ENCODE measurements around the gene AIMP2.
"Not testable (repeated sequence)": the region's sequence is repeated elsewhere in the genome, so short reads cannot be mapped to it uniquely, and the experiment has no call there.

AIMP2 gene

DNA sequence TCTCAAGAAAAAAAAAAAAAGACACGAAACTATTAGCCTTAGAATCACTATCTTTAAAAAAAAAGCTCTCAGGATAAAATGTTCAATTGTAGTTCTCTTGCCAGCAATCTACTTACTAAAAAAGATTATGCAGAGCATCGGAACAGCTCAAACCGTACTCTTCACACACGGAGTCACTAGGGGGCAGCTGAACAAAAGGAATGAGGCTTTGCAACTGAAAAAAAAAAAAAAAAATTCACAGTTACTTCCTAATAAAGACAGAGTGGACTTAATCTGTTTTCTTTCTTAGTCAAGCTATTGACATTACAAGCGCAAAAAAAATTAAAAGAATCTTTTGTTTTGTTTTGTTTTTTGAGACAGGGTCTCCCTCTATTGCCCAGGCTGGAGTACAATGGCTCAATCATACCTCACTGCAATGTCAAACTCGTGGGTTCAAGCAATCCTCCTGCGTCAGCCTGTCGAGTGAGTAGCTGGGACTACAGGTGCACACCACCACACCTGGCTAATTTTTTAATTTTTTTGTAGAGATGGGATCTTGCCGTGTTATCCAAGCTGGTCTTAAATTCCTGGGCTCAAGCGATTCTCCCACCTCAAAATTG lies 11.8 kb upstream of the AIMP2 start:
- no peaks in the 10 kb centered on the region for H3K36me3 ChIP-seq (ENCODE audit: control insufficient read depth, insufficient read depth, low read length)
- TF ChIP-seq, protein P1, sequence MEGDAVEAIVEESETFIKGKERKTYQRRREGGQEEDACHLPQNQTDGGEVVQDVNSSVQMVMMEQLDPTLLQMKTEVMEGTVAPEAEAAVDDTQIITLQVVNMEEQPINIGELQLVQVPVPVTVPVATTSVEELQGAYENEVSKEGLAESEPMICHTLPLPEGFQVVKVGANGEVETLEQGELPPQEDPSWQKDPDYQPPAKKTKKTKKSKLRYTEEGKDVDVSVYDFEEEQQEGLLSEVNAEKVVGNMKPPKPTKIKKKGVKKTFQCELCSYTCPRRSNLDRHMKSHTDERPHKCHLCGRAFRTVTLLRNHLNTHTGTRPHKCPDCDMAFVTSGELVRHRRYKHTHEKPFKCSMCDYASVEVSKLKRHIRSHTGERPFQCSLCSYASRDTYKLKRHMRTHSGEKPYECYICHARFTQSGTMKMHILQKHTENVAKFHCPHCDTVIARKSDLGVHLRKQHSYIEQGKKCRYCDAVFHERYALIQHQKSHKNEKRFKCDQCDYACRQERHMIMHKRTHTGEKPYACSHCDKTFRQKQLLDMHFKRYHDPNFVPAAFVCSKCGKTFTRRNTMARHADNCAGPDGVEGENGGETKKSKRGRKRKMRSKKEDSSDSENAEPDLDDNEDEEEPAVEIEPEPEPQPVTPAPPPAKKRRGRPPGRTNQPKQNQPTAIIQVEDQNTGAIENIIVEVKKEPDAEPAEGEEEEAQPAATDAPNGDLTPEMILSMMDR (IDR thresholded peaks at IDR 0.05): peak; percentile 84
- no peak overlapping the region for H3K4me3 ChIP-seq (ENCODE audit: low read depth, low read length)
- H3K9ac ChIP-seq: no peak overlapping the region
- H3K27me3 ChIP-seq (ENCODE audit: control insufficient read depth, insufficient read depth, low read length): no peaks in the 10 kb centered on the region
- H3K79me2 ChIP-seq: no peaks in the 10 kb centered on the region
- H3K4me2 ChIP-seq (ENCODE audit: low read length): no peak overlapping the region
- peaks cover 15% of the 10 kb centered on the region for H3K4me1 ChIP-seq
- no peak overlapping the region for H2AFZ ChIP-seq
- H3K27ac ChIP-seq: peak overlapping the region; percentile 13
- H3K9me3 ChIP-seq (ENCODE audit: control insufficient read depth, low read length): no peaks in the 10 kb centered on the region

DNA sequence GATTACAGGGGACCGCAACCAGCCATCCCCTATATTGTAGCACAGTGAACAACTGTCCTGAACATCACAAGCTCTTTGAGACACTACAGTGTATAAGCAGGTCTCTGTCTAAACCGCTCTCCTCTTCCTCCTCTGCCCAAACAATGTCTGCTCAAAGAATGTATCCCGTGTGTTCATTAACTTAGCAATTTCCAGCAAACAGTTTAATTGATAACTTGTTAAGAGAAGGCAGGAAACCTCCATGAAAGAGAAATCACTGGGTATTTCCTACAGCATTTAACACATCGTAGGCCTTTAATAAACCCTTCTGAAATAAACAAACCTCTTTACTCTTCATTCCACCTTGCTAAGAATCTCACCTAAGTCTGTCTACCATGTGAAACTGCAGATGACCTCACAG lies 1.7 kb upstream of the AIMP2 start:
- no peak overlapping the region for H3K27ac ChIP-seq

DNA sequence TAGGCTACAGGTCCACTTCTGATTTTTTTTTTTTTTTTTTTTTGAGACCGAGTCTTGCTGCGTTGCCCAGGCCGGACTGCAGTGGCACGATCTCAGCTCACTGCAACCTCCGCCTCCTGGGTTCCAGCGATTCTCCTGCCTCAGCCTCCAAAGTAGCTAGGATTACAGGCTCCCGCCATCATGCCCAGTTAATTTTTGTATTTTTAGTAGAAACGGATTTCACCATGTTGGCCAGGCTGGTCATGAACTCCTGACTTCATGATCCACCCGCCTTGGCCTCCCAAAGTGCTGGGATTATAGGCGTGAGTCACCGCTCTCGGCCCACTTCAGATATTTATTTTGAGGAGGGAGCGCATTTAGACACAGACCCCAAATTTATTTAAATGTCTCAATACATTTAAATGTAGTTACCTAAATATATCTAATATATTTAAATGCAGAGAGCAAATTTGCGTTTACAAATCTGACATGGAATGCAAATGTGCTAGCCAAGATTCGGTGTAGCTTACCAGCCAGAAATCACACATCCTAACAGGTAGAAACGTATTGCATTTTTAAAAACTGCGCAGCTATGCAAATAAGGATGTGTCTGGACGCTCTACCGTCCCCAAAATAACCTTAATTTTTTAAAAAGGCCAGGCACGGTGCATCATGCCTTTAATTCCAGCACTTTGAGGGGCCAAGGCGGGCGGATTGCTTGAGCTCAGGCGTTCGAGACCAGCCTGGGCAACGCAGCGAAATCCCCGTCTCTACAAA lies 1.1 kb upstream of the AIMP2 start:
- not testable (repeated sequence) for H3K27ac ChIP-seq; H3K79me2 ChIP-seq; H3K9me3 ChIP-seq (ENCODE audit: control insufficient read depth, low read length); H3K4me1 ChIP-seq; H3K27me3 ChIP-seq (ENCODE audit: control insufficient read depth, insufficient read depth, low read length); H3K36me3 ChIP-seq (ENCODE audit: control insufficient read depth, insufficient read depth, low read length)
- Histone ChIP-seq H3K4me2 (ENCODE audit: low read length) (peak overlapping the region; percentile 61), H2AFZ (peak overlapping the region; percentile 90), H3K9ac (peak overlapping the region; percentile 31), H3K4me3 (ENCODE audit: low read depth, low read length) (peak overlapping the region; percentile 94)

More for the DNA sequence above, 1.7 kb upstream of the AIMP2 start:
- Histone ChIP-seq H3K27me3 (ENCODE audit: control insufficient read depth, insufficient read depth, low read length) (no peaks in the 10 kb centered on the region), H3K36me3 (ENCODE audit: control insufficient read depth, insufficient read depth, low read length) (no peaks in the 10 kb centered on the region), H3K9ac (no peak overlapping the region), H2AFZ (no peak overlapping the region), H3K4me1 (no peaks in the 10 kb centered on the region), H3K4me3 (ENCODE audit: low read depth, low read length) (no peak overlapping the region), H3K79me2 (no peaks in the 10 kb centered on the region), H3K9me3 (ENCODE audit: control insufficient read depth, low read length) (no peaks in the 10 kb centered on the region), H3K4me2 (ENCODE audit: low read length) (no peak overlapping the region)
- TF ChIP-seq, protein P1 (IDR thresholded peaks at IDR 0.05): no peak

DNA sequence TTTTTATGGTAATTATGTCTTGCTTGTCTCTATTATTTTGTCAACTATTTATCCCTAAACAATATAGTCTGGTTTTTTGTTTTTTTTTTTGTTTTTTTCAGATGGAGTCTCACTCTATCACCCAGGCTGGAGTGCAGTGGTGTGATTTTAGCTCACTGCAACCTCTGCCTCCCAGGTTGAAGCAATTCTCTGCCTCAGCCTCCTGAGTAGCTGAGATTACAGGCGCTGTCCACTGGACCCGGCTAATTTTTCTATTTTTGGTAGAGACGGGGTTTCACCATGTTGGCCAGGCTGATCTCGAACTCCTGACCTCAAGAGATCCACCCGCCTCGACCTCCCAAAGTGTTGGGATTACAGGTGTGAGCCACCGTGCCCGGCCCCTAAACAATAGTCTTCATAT lies 1.3 kb downstream of the AIMP2 start:
- not testable (repeated sequence) for H3K4me2 ChIP-seq (ENCODE audit: low read length); H2AFZ ChIP-seq; H3K36me3 ChIP-seq (ENCODE audit: control insufficient read depth, insufficient read depth, low read length); H3K4me3 ChIP-seq (ENCODE audit: low read depth, low read length); H3K9ac ChIP-seq; H3K27ac ChIP-seq; H3K79me2 ChIP-seq; H3K9me3 ChIP-seq (ENCODE audit: control insufficient read depth, low read length); H3K4me1 ChIP-seq; H3K27me3 ChIP-seq (ENCODE audit: control insufficient read depth, insufficient read depth, low read length)

DNA sequence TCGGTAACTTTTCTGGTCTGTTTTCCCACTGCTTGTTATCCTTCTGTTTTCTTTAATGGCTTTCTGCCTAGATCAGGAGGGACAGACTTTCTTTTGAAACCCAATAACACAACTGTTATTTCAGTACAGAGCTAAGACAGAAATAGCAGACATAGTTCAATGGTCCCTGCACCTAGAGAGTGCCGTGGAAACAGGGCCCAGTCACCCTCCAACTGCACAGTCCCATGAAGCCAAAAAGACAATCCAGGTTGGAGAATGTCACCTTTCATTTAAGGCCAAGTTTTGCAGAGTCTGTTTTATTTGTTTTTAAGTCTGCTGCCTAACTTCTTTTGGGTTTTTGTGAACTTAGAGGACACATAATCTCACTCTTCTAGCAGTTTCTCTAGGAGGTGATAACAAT lies 2.5 kb downstream of the AIMP2 start:
- H3K4me3 ChIP-seq (ENCODE audit: low read depth, low read length): no peak overlapping the region
- H3K36me3 ChIP-seq (ENCODE audit: control insufficient read depth, insufficient read depth, low read length): no peaks in the 10 kb centered on the region
- H3K4me1 ChIP-seq: peaks cover 21% of the 10 kb centered on the region
- peaks cover 5% of the 10 kb centered on the region for H3K79me2 ChIP-seq
- H3K27ac ChIP-seq: no peak overlapping the region
- no peak overlapping the region for H2AFZ ChIP-seq
- TF ChIP-seq, protein P1 (IDR thresholded peaks at IDR 0.05): no peak
- H3K9ac ChIP-seq: no peak overlapping the region
- no peaks in the 10 kb centered on the region for H3K27me3 ChIP-seq (ENCODE audit: control insufficient read depth, insufficient read depth, low read length)
- no peak overlapping the region for H3K4me2 ChIP-seq (ENCODE audit: low read length)
- H3K9me3 ChIP-seq (ENCODE audit: control insufficient read depth, low read length): no peaks in the 10 kb centered on the region
